HG02588 (cell line): Measurements from ENCODE around the gene CALR.
"Not testable (repeated sequence)": the region's sequence is repeated elsewhere in the genome, so short reads cannot be mapped to it uniquely, and the experiment has no call there.

Source experiments
- ATAC-seq: cut with Tn5 transposase; IDR thresholded peaks from one replicate; pipeline ENCODE4 v1.9.1; 2021; ENCODE audit warnings: mild to moderate bottlenecking, moderate library complexity; ENCODE audit not compliant: unreplicated experiment

Gene CALR

DNA sequence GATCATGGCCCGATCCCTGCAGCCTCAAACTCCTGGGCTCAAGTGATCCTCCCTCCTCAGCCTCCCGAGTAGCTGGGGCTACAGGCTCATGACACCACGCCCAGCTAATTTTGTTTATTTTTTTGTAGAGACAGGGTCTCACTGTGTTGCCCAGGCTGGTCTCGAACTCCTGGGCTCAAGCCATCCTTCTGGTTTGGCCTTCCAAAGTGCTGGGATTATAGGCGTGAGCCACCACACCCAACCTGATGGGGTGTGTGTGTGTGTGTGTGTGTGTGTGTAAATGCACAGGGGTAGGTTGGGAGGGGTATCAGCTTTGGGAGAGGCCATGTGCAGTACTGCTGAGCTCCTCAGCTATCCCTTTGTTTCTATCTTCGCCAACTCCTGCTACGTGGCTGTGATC lies 37.7 kb downstream of the CALR start:
- ATAC-seq = not testable (repeated sequence)

DNA sequence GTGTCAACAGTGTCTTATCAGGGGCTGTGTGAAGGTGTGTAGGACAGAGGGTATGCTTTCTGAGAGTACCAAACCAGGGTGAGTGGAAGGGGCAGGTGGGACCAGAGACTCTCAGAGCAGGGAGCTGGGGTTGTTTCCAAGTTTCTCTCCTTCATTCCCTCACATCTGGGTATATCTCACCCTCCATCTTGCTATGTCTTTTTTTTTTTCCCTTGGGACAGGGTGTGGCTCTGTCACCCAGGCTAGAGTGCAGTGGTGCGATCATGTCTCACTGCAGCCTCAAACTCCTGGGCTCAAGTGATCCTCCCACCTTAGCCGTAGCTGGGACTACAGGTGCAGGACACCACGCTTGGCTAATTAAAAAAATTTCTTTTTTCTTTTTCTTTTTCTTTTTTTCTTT lies 41.6 kb downstream of the CALR start:
- ATAC-seq = no peak

DNA sequence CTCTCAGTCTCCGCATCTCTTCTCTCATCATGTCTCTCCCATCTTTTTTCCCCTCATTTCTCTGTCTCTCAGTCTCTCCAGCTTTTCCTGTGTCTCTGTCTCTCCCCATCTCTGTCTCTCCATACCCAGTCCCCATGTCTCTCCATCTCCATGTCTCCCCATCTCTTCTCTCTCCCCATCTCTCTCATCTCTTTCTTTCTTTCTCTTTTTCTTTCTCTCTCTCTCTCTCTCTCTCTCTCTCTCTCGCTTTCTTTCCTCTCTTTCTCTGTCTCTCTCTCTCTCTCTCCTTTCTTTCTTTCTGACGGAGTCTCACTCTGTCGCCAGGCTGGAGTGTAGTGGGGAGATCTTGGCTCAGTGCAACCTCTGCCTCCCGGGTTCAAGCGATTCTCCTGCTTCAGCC lies 44.2 kb downstream of the CALR start:
- no peak for ATAC-seq

DNA sequence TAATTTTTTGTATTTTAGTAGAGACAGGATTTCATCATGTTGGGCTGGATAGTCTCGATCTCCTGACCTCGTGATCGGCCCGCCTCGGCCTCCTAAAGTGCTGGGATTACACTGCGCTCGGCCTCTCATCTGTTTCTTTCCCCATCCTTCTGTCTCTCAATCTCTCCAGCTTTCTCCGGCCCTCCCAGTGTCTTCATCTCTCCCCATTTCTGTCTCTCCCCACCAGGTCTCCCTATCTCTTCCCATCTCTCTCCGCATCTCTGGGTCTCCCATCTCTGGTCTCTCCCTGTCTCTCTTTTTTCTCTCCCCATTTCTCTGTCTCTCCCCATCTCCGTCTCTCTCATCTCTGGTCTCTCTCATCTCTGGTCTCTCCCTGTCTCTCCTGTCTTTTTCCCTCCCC lies 44.7 kb downstream of the CALR start:
- no peak for ATAC-seq

DNA sequence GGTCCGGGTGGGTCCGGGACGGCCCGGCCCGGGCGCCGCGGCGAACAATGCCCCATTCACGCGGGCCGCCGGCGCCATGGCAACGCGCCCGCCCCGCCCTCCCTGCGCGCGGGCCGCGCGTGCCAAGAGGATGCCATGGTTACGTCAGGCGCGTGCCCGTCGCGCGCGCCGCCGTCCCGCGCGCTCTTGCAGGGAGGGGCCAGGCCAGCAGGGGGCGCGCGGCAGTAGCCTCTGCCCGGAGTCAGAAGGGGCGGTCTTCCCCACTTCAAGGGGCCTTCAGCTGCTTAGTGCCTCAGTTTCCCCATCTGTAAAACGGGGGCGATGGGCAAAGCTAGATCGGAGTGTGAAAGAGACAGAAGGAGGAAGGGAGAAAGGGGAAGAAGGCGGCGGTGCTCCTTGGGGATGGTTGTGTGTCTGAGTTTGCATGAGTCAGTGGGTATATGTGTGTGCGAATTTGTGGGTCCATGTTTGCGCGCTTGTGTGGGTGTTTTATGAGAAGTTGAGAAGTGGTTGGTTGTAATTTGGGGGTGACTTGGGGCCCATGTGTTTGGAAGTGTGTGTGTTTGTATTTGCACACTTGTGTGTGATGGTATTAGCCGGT lies 45.2 kb downstream of the CALR start:
- ATAC-seq = no peak

DNA sequence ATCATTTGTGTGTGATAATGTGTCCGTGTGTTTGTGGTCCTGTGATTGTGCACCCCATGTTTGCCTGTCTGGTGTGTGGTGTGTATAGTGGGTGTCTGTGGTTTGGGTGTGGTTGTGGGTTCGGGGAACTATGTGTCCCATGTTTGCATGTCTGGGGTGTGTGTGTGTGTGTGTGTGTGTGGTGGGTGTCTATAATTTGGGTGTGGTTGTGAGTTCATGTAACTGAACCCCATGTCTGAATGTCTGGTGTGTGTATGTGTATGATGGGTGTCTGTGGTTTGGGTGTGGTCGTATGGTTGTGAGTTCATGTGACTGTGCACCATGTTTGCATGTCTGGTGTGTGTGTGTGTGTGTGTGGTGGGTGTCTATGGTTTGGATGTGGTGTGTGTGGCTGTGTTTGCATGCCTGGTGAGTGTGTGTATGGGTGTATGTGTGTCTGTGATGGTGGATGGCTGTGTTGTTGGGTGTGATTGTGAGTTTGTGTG lies 45.8 kb downstream of the CALR start:
- ATAC-seq = no peak

DNA sequence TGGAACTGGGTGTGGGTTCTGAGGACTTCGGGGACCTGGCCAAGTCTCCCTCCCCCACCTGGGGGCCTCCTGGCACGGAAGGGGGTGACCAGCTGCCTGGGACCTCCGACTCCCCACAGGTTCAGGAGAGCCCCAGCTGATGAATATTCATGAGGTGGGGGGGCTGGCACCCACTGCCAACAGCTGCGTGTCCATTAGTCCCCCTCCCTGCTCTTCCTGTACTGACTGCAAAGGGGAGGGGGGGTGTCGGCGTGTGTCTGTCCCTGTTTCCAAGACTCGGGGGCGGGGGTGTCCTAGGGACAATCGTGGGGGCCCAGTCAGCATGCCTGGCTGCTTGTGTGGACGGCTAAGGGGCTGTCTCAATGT lies 46.3 kb downstream of the CALR start:
- ATAC-seq = no peak

DNA sequence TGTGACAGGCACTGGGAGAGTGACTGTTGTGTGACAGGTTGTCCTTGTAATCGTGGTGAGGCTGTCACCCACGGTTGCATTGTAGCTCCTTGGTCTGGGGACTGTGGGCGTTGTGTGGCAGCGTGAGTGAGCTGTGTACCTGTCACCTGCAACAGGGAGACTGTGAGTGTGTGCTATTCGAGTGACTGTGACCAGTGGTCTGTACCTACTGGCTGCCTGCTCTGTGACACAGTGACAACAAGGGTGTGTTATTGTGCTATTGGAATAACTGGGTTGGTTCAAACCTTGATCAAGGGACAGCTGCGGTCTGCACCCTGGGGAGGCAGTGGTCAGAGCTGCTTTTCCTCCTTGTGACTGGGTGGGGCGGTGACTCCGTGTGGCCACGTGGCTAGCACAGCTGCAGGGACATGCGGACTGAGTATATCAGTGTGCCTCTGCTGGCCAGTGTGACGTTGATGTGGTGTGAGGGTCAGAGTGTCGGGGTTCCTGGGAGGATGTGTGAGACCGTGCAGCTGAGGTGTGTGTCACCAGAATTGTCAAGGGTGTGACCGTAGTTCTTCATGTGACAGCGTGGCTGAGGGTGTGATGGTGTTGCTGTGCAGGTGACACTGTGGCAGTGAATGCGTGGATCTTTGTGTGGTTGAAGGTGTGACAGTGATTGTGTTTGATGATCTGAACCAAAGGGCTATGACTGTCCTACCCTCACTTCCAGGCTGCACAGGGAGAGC lies 46.8 kb downstream of the CALR start:
- ATAC-seq = no peak

DNA sequence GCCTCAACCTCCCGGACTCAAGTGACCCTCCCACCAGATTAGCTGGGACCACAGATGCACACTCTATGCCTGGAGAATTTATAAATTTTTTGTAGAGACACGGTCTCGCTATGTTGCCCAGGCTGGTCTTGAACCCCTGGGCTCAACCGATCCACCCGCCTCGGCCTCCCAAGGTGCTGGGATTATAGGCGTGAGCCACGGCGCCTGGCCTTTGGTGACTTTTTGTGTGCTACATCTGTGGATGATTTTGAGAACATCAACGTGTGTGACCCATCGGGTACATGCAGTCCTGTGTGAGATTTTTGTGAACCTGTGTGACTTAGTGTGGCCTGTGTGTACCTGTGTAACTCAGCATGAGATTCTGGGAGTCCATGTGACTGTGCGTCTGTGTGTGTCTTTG lies 48.3 kb downstream of the CALR start:
- no peak for ATAC-seq

DNA sequence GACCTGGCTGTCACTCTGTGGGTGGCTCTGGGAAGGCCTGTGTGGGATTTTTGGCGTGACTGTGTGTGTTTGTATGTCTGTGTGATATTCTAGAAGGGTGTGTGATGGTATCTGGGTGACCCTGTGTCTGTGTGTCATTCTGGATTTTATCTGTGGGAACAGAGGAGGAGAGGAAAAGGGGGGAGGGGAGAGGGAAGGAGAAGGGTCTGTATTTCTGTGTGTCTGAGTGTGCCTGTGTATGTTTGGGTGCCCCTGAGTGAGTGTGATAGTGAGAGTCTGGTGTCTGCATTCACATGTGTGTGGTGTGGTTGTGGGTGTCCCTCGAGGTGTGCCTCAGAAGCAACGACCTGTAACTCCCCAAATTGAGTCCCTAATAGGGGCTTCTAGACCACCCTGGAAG lies 48.8 kb downstream of the CALR start:
- no peak for ATAC-seq

DNA sequence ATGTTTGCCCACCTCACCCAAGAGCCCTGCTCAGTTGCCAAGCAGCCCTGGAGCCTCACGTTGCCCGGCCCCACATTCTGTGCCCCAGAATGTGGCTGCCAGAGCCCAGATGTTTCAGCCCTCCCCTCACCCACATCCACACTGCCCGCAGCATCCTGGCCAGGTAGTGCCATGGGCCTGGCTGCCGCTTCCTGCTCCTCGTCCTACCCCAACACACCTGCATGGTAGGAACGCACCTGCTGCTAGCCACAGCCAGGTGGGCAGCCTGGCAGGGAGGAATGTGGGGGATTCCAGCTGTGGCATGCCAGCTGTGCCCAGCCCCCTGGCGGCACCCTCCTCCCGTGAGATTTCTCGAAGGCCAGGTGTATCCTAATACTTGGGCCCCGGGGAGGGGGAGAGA lies 49.4 kb downstream of the CALR start:
- no peak for ATAC-seq

DNA sequence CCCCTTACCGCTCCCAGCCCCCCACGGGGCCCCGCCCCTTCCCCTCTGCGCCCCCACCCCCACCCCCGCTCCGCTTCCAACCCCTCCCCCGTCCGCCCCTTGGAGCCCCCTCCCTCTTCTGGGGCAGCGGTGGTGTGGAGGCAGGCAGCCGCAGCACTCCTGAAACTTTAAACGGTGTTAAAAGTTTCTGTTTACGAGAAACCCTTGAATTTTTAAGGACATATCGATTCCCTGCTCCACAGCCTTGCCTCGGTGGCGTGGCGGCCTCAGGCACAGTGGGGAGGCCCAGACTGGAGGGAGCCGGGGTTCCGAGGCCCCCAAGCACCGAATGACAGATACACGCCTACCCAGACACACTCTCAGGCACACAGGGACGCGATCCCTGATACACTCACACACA lies 52.0 kb downstream of the CALR start:
- no peak for ATAC-seq

DNA sequence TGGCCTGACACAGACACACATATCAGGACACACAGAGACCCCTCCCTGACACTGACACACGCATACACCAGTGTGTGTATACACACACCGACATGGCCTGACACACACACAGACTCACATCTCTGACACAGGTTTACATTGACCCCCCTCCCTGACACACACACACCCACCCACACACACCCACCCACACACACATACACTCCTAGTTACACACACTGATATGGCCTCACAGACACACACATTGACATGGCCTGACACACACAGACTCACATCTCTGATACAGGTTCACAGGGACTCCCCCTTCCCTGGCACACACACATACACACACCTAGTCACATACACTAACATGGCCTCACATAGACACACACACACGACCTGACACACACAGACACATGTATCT lies 52.4 kb downstream of the CALR start:
- no peak for ATAC-seq

DNA sequence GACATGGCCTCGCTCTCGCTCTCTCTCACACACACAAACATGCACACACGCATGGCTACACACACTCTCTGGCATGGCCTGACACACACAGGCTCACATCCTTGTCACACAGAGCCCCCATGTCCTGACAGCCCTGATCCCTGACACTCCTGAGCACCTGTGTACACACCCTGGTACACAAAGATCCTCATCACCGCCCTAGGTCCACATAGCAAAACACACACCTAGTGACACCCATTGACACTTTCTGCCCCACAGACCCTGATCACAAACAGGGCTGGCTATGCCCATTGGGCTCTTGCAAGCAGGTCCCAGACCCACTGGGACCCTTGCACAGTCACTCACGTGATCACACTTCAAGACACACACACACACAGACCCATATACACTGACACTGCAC lies 52.9 kb downstream of the CALR start:
- ATAC-seq = no peak

DNA sequence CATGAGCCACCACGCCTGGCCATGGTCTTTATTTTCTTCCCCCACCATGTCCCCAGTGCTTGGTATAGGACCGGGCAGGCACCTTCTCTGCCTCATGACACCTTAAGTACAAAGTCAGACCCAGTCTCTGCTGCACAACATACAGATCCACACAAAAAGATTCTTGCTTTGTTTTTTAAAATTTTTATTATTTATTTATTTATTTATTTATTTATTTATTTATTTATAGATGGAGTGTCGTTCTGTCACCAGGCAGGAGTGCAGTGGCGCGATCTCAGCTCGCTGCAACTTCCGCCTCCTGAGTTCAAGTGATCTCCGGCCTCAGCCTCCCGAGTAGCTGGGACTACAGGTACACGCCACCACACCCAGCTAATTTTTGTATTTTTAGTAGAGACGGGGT lies 54.3 kb downstream of the CALR start:
- no peak for ATAC-seq

DNA sequence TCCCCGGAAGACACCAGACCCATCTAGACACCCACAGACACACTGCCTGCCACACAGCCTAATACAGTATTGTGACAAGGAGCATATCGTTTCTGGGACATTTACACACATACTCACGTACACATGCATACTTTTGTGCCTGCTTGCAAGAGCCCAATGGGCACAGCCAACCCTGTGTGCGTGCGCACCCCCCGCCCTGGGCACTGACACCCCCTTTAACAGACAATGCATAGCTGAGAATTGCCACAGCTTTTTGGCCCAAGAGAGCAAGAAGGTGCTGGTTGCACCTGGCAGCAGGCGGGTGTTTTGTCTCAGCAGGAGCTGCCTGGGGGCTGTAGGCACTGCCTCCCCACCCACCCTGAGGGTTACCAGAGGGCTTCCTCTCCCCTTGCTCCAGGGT lies 55.2 kb downstream of the CALR start:
- no peak for ATAC-seq
